HEK293 (cell line): ENCODE measurements around the gene SELENOM.

Source experiments
- CTCF ChIA-PET: fragments of 350-600 bp; formaldehyde crosslinking; extraction: SDS; loops from one replicate; lab custom pipeline; 2021; ENCODE audit warnings: antibody characterized with exemption; lab: Yijun Ruan, JAX
- POLR2A ChIA-PET: fragments of 300-600 bp; formaldehyde crosslinking; extraction: SDS; loops from one replicate; lab custom pipeline; 2020; ENCODE audit warnings: antibody characterized with exemption, inconsistent platforms; lab: Yijun Ruan, JAX
- H3K27ac ChIP-seq: fragments of 200-500 bp; sonication (Bioruptor generic); 2 replicates; pipeline ENCODE4 v1.5.1; 2014; ENCODE audit warnings: low read depth, low read length, control low read depth, inconsistent platforms; ENCODE audit errors: extremely low read depth
- H3K36me3 ChIP-seq, 2 experiments: fragments of 200-500 bp in 1 of 2; sonication (Bioruptor generic) in 1 of 2; 1 replicate in 1 of 2; 2 replicates in 1 of 2; pipeline ENCODE4 v1.5.1; 2014 to 2017; ENCODE audit warnings: inconsistent platforms in 2 of 2, low read length in 2 of 2; ENCODE audit not compliant: control insufficient read depth in 2 of 2, insufficient read depth in 1 of 2
- H3K4me1 ChIP-seq: fragments of 200-500 bp; sonication (Bioruptor generic); 2 replicates; pipeline ENCODE4 v1.5.1; 2014; ENCODE audit warnings: mild to moderate bottlenecking, low read length, inconsistent platforms; ENCODE audit not compliant: control insufficient read depth, insufficient read depth
- H3K4me3 ChIP-seq: 2 replicates; pipeline ENCODE4 v1.5.1; 2011; ENCODE audit warnings: low read depth, mild to moderate bottlenecking, control low read depth, low read length, moderate library complexity
- H3K9me3 ChIP-seq: fragments of 200-500 bp; sonication (Bioruptor generic); 2 replicates; pipeline ENCODE4 v1.5.1; 2014; ENCODE audit warnings: low read depth, low read length, inconsistent platforms; ENCODE audit not compliant: control insufficient read depth, insufficient read depth
- GLIS2 ChIP-seq: fragments of 450-650 bp; formaldehyde crosslinking; IDR thresholded peaks from 2 replicates; pipeline ENCODE4 v1.5.1; 2016; ENCODE audit warnings: missing biosample characterization, missing genetic modification characterization
- HOXC10 ChIP-seq: sonication (generic); formaldehyde crosslinking; IDR thresholded peaks from 2 replicates; pipeline ENCODE4 v1.8.1; 2023; ENCODE audit warnings: mild to moderate bottlenecking, missing genetic modification reagents
- KLF10 ChIP-seq: fragments of 450-650 bp; IDR thresholded peaks from 2 replicates; pipeline ENCODE4 v1.5.1; 2018; ENCODE audit warnings: missing biosample characterization, mild to moderate bottlenecking, missing genetic modification characterization
- MYNN ChIP-seq: fragments of 450-650 bp; formaldehyde crosslinking; IDR thresholded peaks from 2 replicates; pipeline ENCODE4 v1.5.1; 2016; ENCODE audit warnings: missing biosample characterization, missing genetic modification characterization, borderline replicate concordance
- ZBTB20 ChIP-seq: fragments of 450-650 bp; formaldehyde crosslinking; IDR thresholded peaks from 2 replicates; pipeline ENCODE4 v1.5.1; 2016; ENCODE audit warnings: missing biosample characterization, missing genetic modification characterization
- ZNF121 ChIP-seq: fragments of 450-650 bp; formaldehyde crosslinking; IDR thresholded peaks from 2 replicates; pipeline ENCODE4 v1.5.1; 2016; ENCODE audit warnings: missing biosample characterization, missing genetic modification characterization
- ZNF16 ChIP-seq: fragments of 450-650 bp; formaldehyde crosslinking; IDR thresholded peaks from 2 replicates; pipeline ENCODE4 v1.5.1; 2016; ENCODE audit warnings: low read depth, missing biosample characterization, missing genetic modification characterization
- ZNF274 ChIP-seq, 2 experiments: fragments of 200-500 bp in 1 of 2; fragments of 450-650 bp in 1 of 2; sonication (Bioruptor generic) in 1 of 2; formaldehyde crosslinking in 1 of 2; IDR thresholded peaks; 2 replicates each; pipeline versions ENCODE4 v1.5.1 to v1.6.1; 2014 to 2016; ENCODE audit warnings: borderline replicate concordance in 1 of 2, inconsistent platforms in 1 of 2, low read length in 1 of 2, missing biosample characterization in 1 of 2, missing genetic modification characterization in 1 of 2
- ZNF302 ChIP-seq: fragments of 450-650 bp; formaldehyde crosslinking; IDR thresholded peaks from 2 replicates; pipeline ENCODE4 v1.5.1; 2016; ENCODE audit warnings: missing biosample characterization, missing genetic modification characterization, low read depth
- ZNF341 ChIP-seq: fragments of 450-650 bp; formaldehyde crosslinking; IDR thresholded peaks from 2 replicates; pipeline ENCODE4; 2016; ENCODE audit warnings: low read depth, missing biosample characterization, missing genetic modification characterization
- ZNF558 ChIP-seq: fragments of 450-650 bp; formaldehyde crosslinking; IDR thresholded peaks from 2 replicates; pipeline ENCODE4 v1.5.1; 2016; ENCODE audit warnings: missing biosample characterization, missing genetic modification characterization
- ZNF747 ChIP-seq: fragments of 450-650 bp; formaldehyde crosslinking; IDR thresholded peaks from 2 replicates; pipeline ENCODE4 v1.5.1; 2016; ENCODE audit warnings: missing biosample characterization, missing genetic modification characterization
- ZSCAN23 ChIP-seq: fragments of 450-650 bp; formaldehyde crosslinking; IDR thresholded peaks from 2 replicates; pipeline ENCODE4 v1.5.1; 2016; ENCODE audit warnings: missing biosample characterization, missing genetic modification characterization
- TF ChIP-seq, protein P1 (sequence below): fragments of 450-650 bp; formaldehyde crosslinking; IDR thresholded peaks from 2 replicates; pipeline ENCODE4 v1.5.1; 2016; ENCODE audit warnings: missing biosample characterization, missing genetic modification characterization
- TF ChIP-seq, protein P2 (sequence below): fragments of 450-650 bp; formaldehyde crosslinking; IDR thresholded peaks from 2 replicates; pipeline ENCODE4 v1.5.1; 2016; ENCODE audit warnings: missing biosample characterization, missing genetic modification characterization
- TF ChIP-seq, protein P3 (sequence below): fragments of 450-650 bp; formaldehyde crosslinking; IDR thresholded peaks from 2 replicates; pipeline ENCODE4 v1.5.1; 2016; ENCODE audit warnings: missing biosample characterization, missing genetic modification characterization
- TF ChIP-seq, protein P4 (sequence below): fragments of 450-650 bp; formaldehyde crosslinking; IDR thresholded peaks from 2 replicates; pipeline ENCODE4 v1.5.1; 2017; ENCODE audit warnings: missing biosample characterization, missing genetic modification characterization
- TF ChIP-seq, protein P5 (sequence below): fragments of 450-650 bp; formaldehyde crosslinking; IDR thresholded peaks from 2 replicates; pipeline ENCODE4; 2016; ENCODE audit warnings: missing biosample characterization, missing genetic modification characterization
- TF ChIP-seq, protein P6 (sequence below): fragments of 450-650 bp; IDR thresholded peaks from 2 replicates; pipeline ENCODE4 v1.5.1; 2018; ENCODE audit warnings: missing biosample characterization, mild to moderate bottlenecking, missing genetic modification characterization
- TF ChIP-seq, protein P7 (sequence below): fragments of 450-650 bp; formaldehyde crosslinking; IDR thresholded peaks from 2 replicates; pipeline ENCODE4 v1.5.1; 2016; ENCODE audit warnings: missing biosample characterization, missing genetic modification characterization

Gene SELENOM

DNA sequence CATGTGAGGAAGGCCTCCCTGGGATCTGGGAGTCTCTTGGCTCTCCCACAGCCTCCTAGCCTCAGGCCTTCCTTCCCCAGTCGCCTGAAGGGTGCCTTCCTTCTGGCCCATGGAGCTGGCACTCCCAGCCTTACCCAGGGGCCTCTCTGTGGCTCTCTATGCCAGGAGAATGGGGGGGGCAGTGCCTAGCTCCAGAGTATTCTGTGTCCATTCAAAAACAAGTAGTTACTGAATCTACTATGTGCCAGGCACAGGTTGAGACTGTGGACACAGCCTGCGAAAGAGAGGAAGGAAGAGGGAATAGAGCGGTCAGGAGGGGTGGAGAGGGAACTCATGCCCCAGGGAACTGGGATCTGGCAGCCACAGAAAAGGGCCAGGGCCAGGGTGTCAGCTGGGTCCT lies 35.7 kb upstream of the SELENOM start:
- no peaks in the 10 kb centered on the region for H3K9me3 ChIP-seq
- no peaks in the 10 kb centered on the region for H3K36me3 ChIP-seq
- POLR2A ChIA-PET: no interaction called here
- H3K27ac ChIP-seq: no peak overlapping the region
- TF ChIP-seq, protein P1, sequence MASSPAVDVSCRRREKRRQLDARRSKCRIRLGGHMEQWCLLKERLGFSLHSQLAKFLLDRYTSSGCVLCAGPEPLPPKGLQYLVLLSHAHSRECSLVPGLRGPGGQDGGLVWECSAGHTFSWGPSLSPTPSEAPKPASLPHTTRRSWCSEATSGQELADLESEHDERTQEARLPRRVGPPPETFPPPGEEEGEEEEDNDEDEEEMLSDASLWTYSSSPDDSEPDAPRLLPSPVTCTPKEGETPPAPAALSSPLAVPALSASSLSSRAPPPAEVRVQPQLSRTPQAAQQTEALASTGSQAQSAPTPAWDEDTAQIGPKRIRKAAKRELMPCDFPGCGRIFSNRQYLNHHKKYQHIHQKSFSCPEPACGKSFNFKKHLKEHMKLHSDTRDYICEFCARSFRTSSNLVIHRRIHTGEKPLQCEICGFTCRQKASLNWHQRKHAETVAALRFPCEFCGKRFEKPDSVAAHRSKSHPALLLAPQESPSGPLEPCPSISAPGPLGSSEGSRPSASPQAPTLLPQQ: no peak
- no peak for TF ChIP-seq GLIS2
- TF ChIP-seq, protein P2, sequence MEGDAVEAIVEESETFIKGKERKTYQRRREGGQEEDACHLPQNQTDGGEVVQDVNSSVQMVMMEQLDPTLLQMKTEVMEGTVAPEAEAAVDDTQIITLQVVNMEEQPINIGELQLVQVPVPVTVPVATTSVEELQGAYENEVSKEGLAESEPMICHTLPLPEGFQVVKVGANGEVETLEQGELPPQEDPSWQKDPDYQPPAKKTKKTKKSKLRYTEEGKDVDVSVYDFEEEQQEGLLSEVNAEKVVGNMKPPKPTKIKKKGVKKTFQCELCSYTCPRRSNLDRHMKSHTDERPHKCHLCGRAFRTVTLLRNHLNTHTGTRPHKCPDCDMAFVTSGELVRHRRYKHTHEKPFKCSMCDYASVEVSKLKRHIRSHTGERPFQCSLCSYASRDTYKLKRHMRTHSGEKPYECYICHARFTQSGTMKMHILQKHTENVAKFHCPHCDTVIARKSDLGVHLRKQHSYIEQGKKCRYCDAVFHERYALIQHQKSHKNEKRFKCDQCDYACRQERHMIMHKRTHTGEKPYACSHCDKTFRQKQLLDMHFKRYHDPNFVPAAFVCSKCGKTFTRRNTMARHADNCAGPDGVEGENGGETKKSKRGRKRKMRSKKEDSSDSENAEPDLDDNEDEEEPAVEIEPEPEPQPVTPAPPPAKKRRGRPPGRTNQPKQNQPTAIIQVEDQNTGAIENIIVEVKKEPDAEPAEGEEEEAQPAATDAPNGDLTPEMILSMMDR (tag by site-specific recombination): no peak
- TF ChIP-seq, protein P3, sequence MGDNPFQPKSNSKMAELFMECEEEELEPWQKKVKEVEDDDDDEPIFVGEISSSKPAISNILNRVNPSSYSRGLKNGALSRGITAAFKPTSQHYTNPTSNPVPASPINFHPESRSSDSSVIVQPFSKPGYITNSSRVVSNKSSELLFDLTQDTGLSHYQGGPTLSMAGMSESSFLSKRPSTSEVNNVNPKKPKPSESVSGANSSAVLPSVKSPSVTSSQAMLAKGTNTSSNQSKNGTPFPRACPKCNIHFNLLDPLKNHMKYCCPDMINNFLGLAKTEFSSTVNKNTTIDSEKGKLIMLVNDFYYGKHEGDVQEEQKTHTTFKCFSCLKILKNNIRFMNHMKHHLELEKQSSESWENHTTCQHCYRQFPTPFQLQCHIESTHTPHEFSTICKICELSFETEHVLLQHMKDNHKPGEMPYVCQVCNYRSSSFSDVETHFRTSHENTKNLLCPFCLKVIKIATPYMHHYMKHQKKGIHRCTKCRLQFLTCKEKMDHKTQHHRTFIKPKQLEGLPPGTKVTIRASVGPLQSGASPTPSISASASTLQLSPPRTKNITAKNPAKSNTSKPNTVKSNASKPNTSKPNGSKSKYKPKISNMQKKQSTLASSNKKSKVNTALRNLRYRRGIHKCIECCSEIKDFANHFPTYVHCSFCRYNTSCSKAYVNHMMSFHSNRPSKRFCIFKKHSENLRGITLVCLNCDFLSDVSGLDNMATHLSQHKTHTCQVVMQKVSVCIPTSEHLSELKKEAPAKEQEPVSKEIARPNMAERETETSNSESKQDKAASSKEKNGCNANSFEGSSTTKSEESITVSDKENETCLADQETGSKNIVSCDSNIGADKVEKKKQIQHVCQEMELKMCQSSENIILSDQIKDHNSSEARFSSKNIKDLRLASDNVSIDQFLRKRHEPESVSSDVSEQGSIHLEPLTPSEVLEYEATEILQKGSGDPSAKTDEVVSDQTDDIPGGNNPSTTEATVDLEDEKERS (tag by site-specific recombination): no peak
- no peak for TF ChIP-seq ZNF16 (tag by site-specific recombination)
- no peak for TF ChIP-seq ZNF274 (IDR thresholded peaks at IDR 0.05; ENCODE audit: low read length)
- TF ChIP-seq ZNF274 (tag by site-specific recombination; IDR thresholded peaks at IDR 0.05; ENCODE audit: borderline replicate concordance): no peak
- TF ChIP-seq, protein P4, sequence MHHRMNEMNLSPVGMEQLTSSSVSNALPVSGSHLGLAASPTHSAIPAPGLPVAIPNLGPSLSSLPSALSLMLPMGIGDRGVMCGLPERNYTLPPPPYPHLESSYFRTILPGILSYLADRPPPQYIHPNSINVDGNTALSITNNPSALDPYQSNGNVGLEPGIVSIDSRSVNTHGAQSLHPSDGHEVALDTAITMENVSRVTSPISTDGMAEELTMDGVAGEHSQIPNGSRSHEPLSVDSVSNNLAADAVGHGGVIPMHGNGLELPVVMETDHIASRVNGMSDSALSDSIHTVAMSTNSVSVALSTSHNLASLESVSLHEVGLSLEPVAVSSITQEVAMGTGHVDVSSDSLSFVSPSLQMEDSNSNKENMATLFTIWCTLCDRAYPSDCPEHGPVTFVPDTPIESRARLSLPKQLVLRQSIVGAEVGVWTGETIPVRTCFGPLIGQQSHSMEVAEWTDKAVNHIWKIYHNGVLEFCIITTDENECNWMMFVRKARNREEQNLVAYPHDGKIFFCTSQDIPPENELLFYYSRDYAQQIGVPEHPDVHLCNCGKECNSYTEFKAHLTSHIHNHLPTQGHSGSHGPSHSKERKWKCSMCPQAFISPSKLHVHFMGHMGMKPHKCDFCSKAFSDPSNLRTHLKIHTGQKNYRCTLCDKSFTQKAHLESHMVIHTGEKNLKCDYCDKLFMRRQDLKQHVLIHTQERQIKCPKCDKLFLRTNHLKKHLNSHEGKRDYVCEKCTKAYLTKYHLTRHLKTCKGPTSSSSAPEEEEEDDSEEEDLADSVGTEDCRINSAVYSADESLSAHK (tag by site-specific recombination): no peak
- TF ChIP-seq, protein P5, sequence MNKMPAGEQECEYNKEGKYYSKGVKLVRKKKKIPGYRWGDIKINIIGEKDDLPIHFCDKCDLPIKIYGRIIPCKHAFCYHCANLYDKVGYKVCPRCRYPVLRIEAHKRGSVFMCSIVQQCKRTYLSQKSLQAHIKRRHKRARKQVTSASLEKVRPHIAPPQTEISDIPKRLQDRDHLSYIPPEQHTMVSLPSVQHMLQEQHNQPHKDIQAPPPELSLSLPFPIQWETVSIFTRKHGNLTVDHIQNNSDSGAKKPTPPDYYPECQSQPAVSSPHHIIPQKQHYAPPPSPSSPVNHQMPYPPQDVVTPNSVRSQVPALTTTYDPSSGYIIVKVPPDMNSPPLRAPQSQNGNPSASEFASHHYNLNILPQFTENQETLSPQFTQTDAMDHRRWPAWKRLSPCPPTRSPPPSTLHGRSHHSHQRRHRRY (tag by site-specific recombination): no peak
- TF ChIP-seq, protein P6, sequence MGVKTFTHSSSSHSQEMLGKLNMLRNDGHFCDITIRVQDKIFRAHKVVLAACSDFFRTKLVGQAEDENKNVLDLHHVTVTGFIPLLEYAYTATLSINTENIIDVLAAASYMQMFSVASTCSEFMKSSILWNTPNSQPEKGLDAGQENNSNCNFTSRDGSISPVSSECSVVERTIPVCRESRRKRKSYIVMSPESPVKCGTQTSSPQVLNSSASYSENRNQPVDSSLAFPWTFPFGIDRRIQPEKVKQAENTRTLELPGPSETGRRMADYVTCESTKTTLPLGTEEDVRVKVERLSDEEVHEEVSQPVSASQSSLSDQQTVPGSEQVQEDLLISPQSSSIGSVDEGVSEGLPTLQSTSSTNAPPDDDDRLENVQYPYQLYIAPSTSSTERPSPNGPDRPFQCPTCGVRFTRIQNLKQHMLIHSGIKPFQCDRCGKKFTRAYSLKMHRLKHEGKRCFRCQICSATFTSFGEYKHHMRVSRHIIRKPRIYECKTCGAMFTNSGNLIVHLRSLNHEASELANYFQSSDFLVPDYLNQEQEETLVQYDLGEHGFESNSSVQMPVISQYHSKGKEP: no peak
- TF ChIP-seq ZNF341: no peak
- no peak for TF ChIP-seq MYNN (tag by site-specific recombination)
- TF ChIP-seq KLF10 (tag by site-specific recombination): no peak
- no peak for TF ChIP-seq ZNF121 (tag by site-specific recombination)
- TF ChIP-seq ZNF747 (tag by site-specific recombination): no peak
- TF ChIP-seq ZNF302: no peak
- TF ChIP-seq ZSCAN23 (tag by site-specific recombination): no peak
- no peak for TF ChIP-seq ZBTB20 (tag by site-specific recombination)
- no peak for TF ChIP-seq HOXC10
- TF ChIP-seq ZNF558: no peak
- TF ChIP-seq, protein P7, sequence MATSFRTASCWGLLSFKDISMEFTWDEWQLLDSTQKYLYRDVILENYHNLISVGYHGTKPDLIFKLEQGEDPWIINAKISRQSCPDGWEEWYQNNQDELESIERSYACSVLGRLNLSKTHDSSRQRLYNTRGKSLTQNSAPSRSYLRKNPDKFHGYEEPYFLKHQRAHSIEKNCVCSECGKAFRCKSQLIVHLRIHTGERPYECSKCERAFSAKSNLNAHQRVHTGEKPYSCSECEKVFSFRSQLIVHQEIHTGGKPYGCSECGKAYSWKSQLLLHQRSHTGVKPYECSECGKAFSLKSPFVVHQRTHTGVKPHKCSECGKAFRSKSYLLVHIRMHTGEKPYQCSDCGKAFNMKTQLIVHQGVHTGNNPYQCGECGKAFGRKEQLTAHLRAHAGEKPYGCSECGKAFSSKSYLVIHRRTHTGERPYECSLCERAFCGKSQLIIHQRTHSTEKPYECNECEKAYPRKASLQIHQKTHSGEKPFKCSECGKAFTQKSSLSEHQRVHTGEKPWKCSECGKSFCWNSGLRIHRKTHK (tag by site-specific recombination): no peak
- TF ChIP-seq, all 188 proteins: peak for 0
- no peak overlapping the region for H3K4me3 ChIP-seq
- no peaks in the 10 kb centered on the region for H3K4me1 ChIP-seq
- CTCF ChIA-PET: interaction anchor here (0.7 to 3.9 kb wide), 2 partner anchors 10 to 35 kb away, joined by 3 to 25 read pairs; partner anchors contain the start of gene SELENOM
